MCF 10A (cell line): ENCODE measurements around the gene LIN37. TPM values are rescaled to one million over a fixed set of nuclear protein-coding genes. Genes with fewer than 3 reads are reported as not detected.

Experiments used
- BruUV-seq: library from RNA; stranded (reverse); fragments of 400-500 nt; replicated peaks from 2 replicates; lab custom pipeline; 2021; lab: Mats Ljungman, UMichigan
- CTCF ChIA-PET: fragments of 300-600 bp; sonication (Branson Sonifier 250); formaldehyde crosslinking; extraction: SDS; loops from one replicate; lab custom pipeline; 2021; ENCODE audit warnings: antibody characterized with exemption, inconsistent platforms; lab: Yijun Ruan, JAX
- POLR2A ChIA-PET: fragments of 300-600, 350-650 bp; sonication (Branson Sonifier 250); formaldehyde crosslinking; extraction: SDS; loops from one replicate; lab custom pipeline; 2020; ENCODE audit warnings: antibody characterized with exemption, inconsistent platforms; lab: Yijun Ruan, JAX
- DNase-seq: peaks from one replicate; pipeline ENCODE4 v3.0.0-alpha.2; 2018; ENCODE audit not compliant: unreplicated experiment
- H3K27ac Mint-ChIP-seq: one replicate; pipeline ENCODE4 v1.8.0; 2022; ENCODE audit warnings: mild to moderate bottlenecking, low read depth, mixed read lengths; ENCODE audit not compliant: unreplicated experiment
- H3K27me3 Mint-ChIP-seq: one replicate; pipeline ENCODE4 v1.8.0; 2022; ENCODE audit warnings: mixed read lengths; ENCODE audit not compliant: insufficient read depth, unreplicated experiment
- H3K36me3 Mint-ChIP-seq: one replicate; pipeline ENCODE4 v1.8.0; 2022; ENCODE audit warnings: mild to moderate bottlenecking, moderate library complexity, mixed read lengths; ENCODE audit not compliant: insufficient read depth, unreplicated experiment
- H3K4me1 Mint-ChIP-seq: one replicate; pipeline ENCODE4 v1.8.0; 2022; ENCODE audit warnings: mixed read lengths; ENCODE audit not compliant: insufficient read depth, unreplicated experiment
- H3K4me3 Mint-ChIP-seq: one replicate; pipeline ENCODE4 v1.8.0; 2022; ENCODE audit warnings: mild to moderate bottlenecking, moderate library complexity, mixed read lengths; ENCODE audit not compliant: unreplicated experiment
- H3K9me3 Mint-ChIP-seq: one replicate; pipeline ENCODE4 v1.8.0; 2022; ENCODE audit warnings: mixed read lengths; ENCODE audit not compliant: unreplicated experiment
- intact Hi-C: fragments of 100-400 bp; cut with micrococcal nuclease; formaldehyde crosslinking; loops from 2 replicates; pipeline ENCODE4 v1.14.1; 2022
- total RNA-seq: library from RNA; stranded (reverse); gene quantifications from 2 replicates; pipeline ENCODE4 v1.2.3, GENCODE V29; 2022
- TF ChIP-seq, protein P1 (sequence below): fragments of 200-600 bp; IDR thresholded peaks from one replicate; pipeline ENCODE4 v1.8.0; 2022; ENCODE audit warnings: antibody characterized with exemption, mild to moderate bottlenecking; ENCODE audit not compliant: unreplicated experiment

The LIN37 gene
- total RNA-seq, 1 experiment from 2014 or later: 19.6 TPM

DNA sequence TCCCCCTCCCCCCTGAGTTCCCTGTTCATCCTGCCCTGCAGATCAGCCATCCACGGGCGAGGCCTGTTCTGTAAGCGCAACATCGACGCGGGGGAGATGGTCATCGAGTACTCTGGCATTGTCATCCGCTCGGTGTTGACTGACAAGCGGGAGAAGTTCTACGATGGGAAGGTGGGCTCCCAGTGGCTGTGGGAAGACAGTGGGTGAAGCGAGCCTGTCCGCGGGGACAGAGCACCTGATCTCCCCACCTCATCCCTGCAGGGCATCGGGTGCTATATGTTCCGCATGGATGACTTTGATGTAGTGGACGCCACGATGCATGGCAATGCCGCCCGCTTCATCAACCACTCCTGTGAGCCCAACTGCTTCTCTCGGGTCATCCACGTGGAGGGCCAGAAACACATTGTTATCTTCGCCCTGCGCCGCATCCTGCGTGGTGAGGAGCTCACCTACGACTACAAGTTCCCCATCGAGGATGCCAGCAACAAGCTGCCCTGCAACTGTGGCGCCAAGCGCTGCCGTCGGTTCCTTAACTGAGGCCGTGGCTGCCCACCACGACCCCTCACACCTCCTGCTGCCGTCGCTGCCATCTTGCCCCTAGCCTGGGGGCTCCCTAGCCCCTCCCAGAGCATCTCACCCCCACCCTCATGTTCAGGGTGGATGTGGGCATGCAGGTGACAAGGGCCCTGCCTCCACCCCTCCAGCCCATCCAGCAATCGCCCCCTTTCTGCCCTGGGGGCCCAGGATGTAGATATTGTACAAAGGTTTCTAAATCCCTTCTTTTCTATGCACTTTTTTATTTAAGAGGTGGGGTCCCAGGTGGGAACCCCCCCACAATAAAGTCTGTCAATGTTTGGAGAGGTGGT lies 10.1 kb upstream of the LIN37 start:
- H3K4me1 Mint-ChIP-seq: peaks cover 5% of the 10 kb centered on the region
- CTCF ChIA-PET: interaction anchor here (1.0 to 1.5 kb wide), 3 partner anchors 18 to 190 kb away, joined by 4 to 8 read pairs (median 8); no protein-coding TSS in a partner anchor
- TF ChIP-seq, protein P1, sequence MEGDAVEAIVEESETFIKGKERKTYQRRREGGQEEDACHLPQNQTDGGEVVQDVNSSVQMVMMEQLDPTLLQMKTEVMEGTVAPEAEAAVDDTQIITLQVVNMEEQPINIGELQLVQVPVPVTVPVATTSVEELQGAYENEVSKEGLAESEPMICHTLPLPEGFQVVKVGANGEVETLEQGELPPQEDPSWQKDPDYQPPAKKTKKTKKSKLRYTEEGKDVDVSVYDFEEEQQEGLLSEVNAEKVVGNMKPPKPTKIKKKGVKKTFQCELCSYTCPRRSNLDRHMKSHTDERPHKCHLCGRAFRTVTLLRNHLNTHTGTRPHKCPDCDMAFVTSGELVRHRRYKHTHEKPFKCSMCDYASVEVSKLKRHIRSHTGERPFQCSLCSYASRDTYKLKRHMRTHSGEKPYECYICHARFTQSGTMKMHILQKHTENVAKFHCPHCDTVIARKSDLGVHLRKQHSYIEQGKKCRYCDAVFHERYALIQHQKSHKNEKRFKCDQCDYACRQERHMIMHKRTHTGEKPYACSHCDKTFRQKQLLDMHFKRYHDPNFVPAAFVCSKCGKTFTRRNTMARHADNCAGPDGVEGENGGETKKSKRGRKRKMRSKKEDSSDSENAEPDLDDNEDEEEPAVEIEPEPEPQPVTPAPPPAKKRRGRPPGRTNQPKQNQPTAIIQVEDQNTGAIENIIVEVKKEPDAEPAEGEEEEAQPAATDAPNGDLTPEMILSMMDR: no peak
- intact Hi-C loops: no loop called here
- H3K4me3 Mint-ChIP-seq: no peak overlapping the region
- TSS peak; percentile 62 for BruUV-seq
- H3K9me3 Mint-ChIP-seq: no peaks in the 10 kb centered on the region
- no peaks in the 10 kb centered on the region for H3K27me3 Mint-ChIP-seq
- POLR2A ChIA-PET: interaction anchor here (1.3 kb wide), 1 partner anchor 22 kb away, joined by 4 read pairs; no protein-coding TSS in a partner anchor
- peaks cover 37% of the 10 kb centered on the region for H3K36me3 Mint-ChIP-seq
- H3K27ac Mint-ChIP-seq: no peak overlapping the region
- DNase-seq: no peak

DNA sequence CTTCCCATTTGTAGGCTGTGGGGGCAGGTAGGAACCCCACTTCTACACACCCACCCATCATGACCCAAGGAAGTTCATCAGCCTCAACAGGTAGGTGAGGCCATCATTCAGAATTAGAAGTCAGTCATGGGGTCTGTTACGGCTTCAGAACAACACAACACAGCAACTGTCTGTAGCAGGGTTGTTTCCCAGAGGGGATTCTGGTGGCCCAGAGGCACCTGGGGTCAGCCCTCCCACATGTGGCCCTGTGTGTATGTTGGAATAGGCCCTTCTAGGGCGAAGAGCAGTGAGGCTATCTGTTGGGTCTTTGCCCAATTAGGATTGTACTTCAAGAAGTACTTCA lies 9.5 kb upstream of the LIN37 start:
- intact Hi-C loops: no loop called here
- Mint-ChIP-seq H3K27ac (no peak overlapping the region), H3K4me3 (peak overlapping the region; percentile 12), H3K36me3 (peaks cover 33% of the 10 kb centered on the region), H3K27me3 (no peaks in the 10 kb centered on the region), H3K9me3 (no peaks in the 10 kb centered on the region), H3K4me1 (peaks cover 5% of the 10 kb centered on the region)
- no TSS peak for BruUV-seq
- no peak for DNase-seq
- CTCF ChIA-PET: interaction anchor here (0.6 kb wide), 1 partner anchor 47 kb away, joined by 4 read pairs; no protein-coding TSS in a partner anchor
- TF ChIP-seq, protein P1: no peak
- POLR2A ChIA-PET: no interaction called here

DNA sequence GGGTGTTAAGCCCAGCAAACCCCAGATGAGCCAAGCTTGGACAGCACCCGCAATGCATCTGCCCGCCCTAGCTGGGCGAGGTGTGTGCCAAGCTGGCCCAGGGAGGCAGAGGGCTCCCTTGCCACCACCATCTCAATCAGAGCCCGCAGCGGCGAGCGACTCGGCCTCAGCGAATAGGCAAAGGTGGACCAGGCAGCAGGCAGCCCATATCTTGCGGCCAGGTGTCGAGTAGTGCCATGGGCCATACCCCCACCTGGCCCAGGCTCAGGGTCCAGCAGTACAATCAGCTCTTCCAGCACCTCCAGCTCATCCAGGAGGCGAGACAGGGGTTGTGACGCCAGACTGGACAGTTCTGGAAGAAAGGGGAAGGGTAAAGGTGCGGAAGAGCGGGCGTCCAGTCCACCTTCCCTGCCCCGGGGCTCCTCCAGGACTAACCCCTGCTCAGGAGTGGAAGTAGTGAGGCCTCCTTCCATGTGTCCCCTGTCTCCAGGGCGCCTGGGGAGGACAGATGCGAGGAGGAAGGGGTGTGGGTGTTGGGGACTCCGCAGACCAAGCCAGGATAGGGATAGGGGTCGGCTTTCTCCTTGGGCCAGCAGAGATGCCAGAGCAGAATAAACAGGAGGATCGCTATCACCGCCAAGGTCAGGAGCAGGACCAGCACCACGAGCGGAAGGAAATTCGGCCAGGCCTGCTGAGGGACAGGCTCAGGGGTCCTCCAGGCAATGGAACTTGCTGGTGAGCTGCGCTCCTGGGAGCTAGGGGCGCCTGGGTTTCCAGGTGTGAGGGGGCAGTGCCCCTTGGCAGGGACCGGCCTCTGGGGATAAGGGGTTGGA lies 8.9 kb upstream of the LIN37 start:
- BruUV-seq: no TSS peak
- Mint-ChIP-seq H3K4me1 (peaks cover 8% of the 10 kb centered on the region), H3K9me3 (no peaks in the 10 kb centered on the region), H3K36me3 (peaks cover 32% of the 10 kb centered on the region), H3K27me3 (no peaks in the 10 kb centered on the region), H3K27ac (no peak overlapping the region), H3K4me3 (peak overlapping the region; percentile 72)
- ChIA-PET POLR2A (interaction anchor here (1.0 to 2.0 kb wide), 8 partner anchors 9 to 95 kb away, joined by 3 to 9 read pairs (median 4); partner anchors contain the start of gene LIN37), CTCF (interaction anchor here (0.6 kb wide), 2 partner anchors 45 to 47 kb away, joined by 4 to 5 read pairs; no protein-coding TSS in a partner anchor)
- intact Hi-C loops: no loop called here
- TF ChIP-seq, protein P1: no peak
- DNase-seq: no peak

DNA sequence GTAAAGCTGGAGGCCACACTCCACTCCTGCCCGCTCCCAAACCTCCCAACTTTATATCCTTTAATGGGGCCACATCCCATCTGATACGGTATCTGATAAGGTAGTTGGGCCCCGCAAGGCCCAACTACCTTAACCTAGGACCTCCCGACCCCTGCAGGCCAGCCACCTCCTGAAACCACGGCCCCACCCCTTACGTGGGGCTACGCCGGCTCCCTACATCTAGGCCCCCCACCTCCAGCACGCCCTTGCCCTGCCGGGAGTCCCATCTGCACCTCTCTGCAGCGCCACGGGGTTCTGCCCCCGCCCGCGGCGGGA lies 8.3 kb upstream of the LIN37 start:
- peaks cover 11% of the 10 kb centered on the region for H3K4me1 Mint-ChIP-seq
- no peak overlapping the region for H3K27ac Mint-ChIP-seq
- ChIA-PET CTCF (interaction anchor here (0.6 kb wide), 1 partner anchor 46 kb away, joined by 5 read pairs; no protein-coding TSS in a partner anchor), POLR2A (interaction anchor here (0.6 to 2.0 kb wide), 11 partner anchors 9 to 96 kb away, joined by 3 to 9 read pairs (median 3); partner anchors contain the start of gene LIN37)
- no peaks in the 10 kb centered on the region for H3K27me3 Mint-ChIP-seq
- no TSS peak for BruUV-seq
- TF ChIP-seq, protein P1: no peak
- DNase-seq: no peak
- no peaks in the 10 kb centered on the region for H3K9me3 Mint-ChIP-seq
- intact Hi-C loops: no loop called here
- H3K4me3 Mint-ChIP-seq: peak overlapping the region; percentile 72
- peaks cover 33% of the 10 kb centered on the region for H3K36me3 Mint-ChIP-seq
